Upper lobe of left lung (tissue), 4 donors: ENCODE results near the gene CHSY3.

ENCODE experiments used
- POLR2A ChIP-seq, 4 donors: fragments of 450-650 bp; IDR thresholded peaks; one replicate each; pipeline ENCODE4 v1.5.1; 2016 to 2017; ENCODE audit warnings: antibody characterized with exemption in 4 of 4, mild to moderate bottlenecking in 2 of 4
- POLR2AphosphoS5 ChIP-seq, 2 donors: sonication (generic); formaldehyde crosslinking; IDR thresholded peaks; one replicate each; pipeline ENCODE4 v1.5.1; 2017; ENCODE audit warnings: antibody characterized with exemption in 2 of 2

DNA sequence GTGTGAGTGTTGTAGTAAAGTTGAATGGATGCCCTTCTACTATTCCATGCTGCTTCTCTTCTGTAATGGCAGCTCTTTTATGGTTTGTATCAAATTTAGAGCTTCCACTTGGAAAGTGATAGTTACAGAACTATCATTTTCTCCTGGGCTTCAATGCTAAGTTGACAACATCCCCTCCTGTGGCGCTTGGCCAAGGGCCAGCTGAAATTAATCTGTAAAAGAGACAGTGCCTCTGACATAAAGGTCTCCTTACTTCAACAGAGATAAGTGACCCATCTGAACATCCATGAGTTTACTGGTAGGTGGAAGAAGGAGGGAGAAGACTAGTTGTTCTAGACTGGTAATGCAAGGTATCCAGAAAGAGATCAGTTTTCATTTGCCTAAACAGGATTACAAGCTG is 39.7 kb downstream of the CHSY3 start:
- no peak for TF ChIP-seq POLR2AphosphoS5 (IDR thresholded peaks at IDR 0.05)
- no peak for TF ChIP-seq POLR2A (IDR thresholded peaks at IDR 0.05)
